HepG2 (cell line): Measurements from ENCODE around the gene TBC1D5. TPM values are rescaled to one million over a fixed set of nuclear protein-coding genes. Genes with fewer than 3 reads are reported as not detected.

Source experiments
- ATAC-seq: fragments of 200-7000 bp; cut with Tn5 transposase; 3 replicates; pipeline ENCODE4 v1.9.1; 2020; ENCODE audit warnings: mild to moderate bottlenecking, moderate library complexity
- BruUV-seq: library from RNA; stranded (reverse); fragments of 400-500 nt; replicated peaks from 2 replicates; lab custom pipeline; 2021; lab: Mats Ljungman, UMichigan
- CTCF ChIA-PET: fragments of 300-600 bp; formaldehyde crosslinking; extraction: SDS; loops from one replicate; lab custom pipeline; 2021; ENCODE audit warnings: low total read pairs, inconsistent platforms, low intra/inter-chr PET ratio; lab: Yijun Ruan, JAX
- POLR2A ChIA-PET: fragments of 350-600 bp; sonication (Branson Sonifier 250); formaldehyde crosslinking; loops from one replicate; lab custom pipeline; 2020; ENCODE audit warnings: antibody characterized with exemption, inconsistent platforms; lab: Yijun Ruan, JAX
- DNase-seq: peaks from one replicate; pipeline ENCODE4 v3.0.0-alpha.2; 2015; ENCODE audit warnings: low spot score
- FAIRE-seq: peaks from 3 replicates; lab custom pipeline; 2011; peaks lifted over from hg19 to GRCh38; lab: Jason Lieb, UNC
- H2AFZ ChIP-seq: one replicate; pipeline ENCODE4 v1.6.1; 2011; ENCODE audit warnings: low read length, inconsistent platforms
- H3K27ac ChIP-seq: fragments of 300-600 bp; 3 replicates; pipeline ENCODE4 v1.8.0; 2011; ENCODE audit warnings: mixed run types, mild to moderate bottlenecking, mixed read lengths, low read length, inconsistent platforms; ENCODE audit not compliant: insufficient read depth; ENCODE audit errors: extremely low read length
- H3K27me3 ChIP-seq, 2 experiments: fragments of 200-600 bp in 1 of 2; 2 replicates in 1 of 2; 3 replicates in 1 of 2; pipeline versions ENCODE4 v1.6.0 to v1.8.0; 2011; ENCODE audit warnings: low read length in 2 of 2, mild to moderate bottlenecking in 2 of 2, moderate library complexity in 2 of 2, inconsistent platforms in 1 of 2; ENCODE audit not compliant: insufficient read depth in 2 of 2, control insufficient read depth in 1 of 2
- H3K36me3 ChIP-seq, 2 experiments: fragments of 200-600 bp in 1 of 2; replicated peaks in 1 of 2; 2 replicates in 1 of 2; 3 replicates in 1 of 2; pipeline versions ENCODE4 v1.5.1 to v1.8.0; 2011; ENCODE audit warnings: low read length in 2 of 2, inconsistent platforms in 1 of 2; ENCODE audit not compliant: insufficient read depth in 2 of 2, control insufficient read depth in 1 of 2
- H3K4me1 ChIP-seq: 2 replicates; pipeline ENCODE4 v1.5.1; 2012; ENCODE audit warnings: low read length, inconsistent platforms; ENCODE audit not compliant: insufficient read depth
- H3K4me2 ChIP-seq: 2 replicates; pipeline ENCODE4 v1.6.0; 2011; ENCODE audit warnings: low read depth, low read length, inconsistent platforms
- H3K4me3 ChIP-seq, 3 experiments: fragments of 200-600 bp in 1 of 3; sonication (generic), shearing (Covaris generic) in 1 of 3; replicated peaks in 1 of 3; 2 replicates each; pipeline ENCODE4 v1.5.1; 2011 to 2016; ENCODE audit warnings: low read length in 3 of 3, inconsistent platforms in 2 of 3, low read depth in 2 of 3, mild to moderate bottlenecking in 2 of 3, control low read depth in 1 of 3, mixed read lengths in 1 of 3; ENCODE audit not compliant: insufficient read depth in 1 of 3
- H3K79me2 ChIP-seq: one replicate; pipeline ENCODE4 v1.6.1; 2011; ENCODE audit warnings: low read length, inconsistent platforms; ENCODE audit not compliant: insufficient read depth
- H3K9ac ChIP-seq: 2 replicates; pipeline ENCODE4 v1.6.0; 2011; ENCODE audit warnings: mild to moderate bottlenecking, low read depth, low read length, inconsistent platforms; ENCODE audit not compliant: insufficient read depth
- H3K9me3 ChIP-seq: 2 replicates; pipeline ENCODE4 v1.5.1; 2012; ENCODE audit warnings: mild to moderate bottlenecking, low read length
- H4K20me1 ChIP-seq: 2 replicates; pipeline ENCODE4 v1.6.0; 2011; ENCODE audit warnings: inconsistent platforms, mild to moderate bottlenecking, low read length, moderate library complexity; ENCODE audit not compliant: insufficient read depth
- AFF4 ChIP-seq: sonication (generic); formaldehyde crosslinking; IDR thresholded peaks from 2 replicates; pipeline ENCODE4 v1.4.0; 2020; ENCODE audit warnings: missing genetic modification reagents
- EEA1 ChIP-seq: sonication (generic); formaldehyde crosslinking; IDR thresholded peaks from 2 replicates; pipeline ENCODE4 v1.5.1; 2020; ENCODE audit warnings: mild to moderate bottlenecking, missing genetic modification reagents, borderline replicate concordance
- FOXA1 ChIP-seq, 2 experiments: fragments of 450-650 bp in 1 of 2; sonication (generic) in 1 of 2; formaldehyde crosslinking in 1 of 2; IDR thresholded peaks; 2 replicates each; pipeline versions ENCODE4 v1.4.0 to v1.6.1; 2016 to 2020; ENCODE audit warnings: missing genetic modification reagents in 1 of 2
- HNF4A ChIP-seq: sonication (generic); formaldehyde crosslinking; IDR thresholded peaks from 2 replicates; pipeline ENCODE4 v1.4.0; 2020; ENCODE audit warnings: missing genetic modification reagents
- KDM5B ChIP-seq: sonication (generic); formaldehyde crosslinking; IDR thresholded peaks from 2 replicates; pipeline ENCODE4 v1.4.0; 2020; ENCODE audit warnings: missing genetic modification reagents, mild to moderate bottlenecking, borderline replicate concordance
- RFXAP ChIP-seq: sonication (generic); formaldehyde crosslinking; IDR thresholded peaks from 2 replicates; pipeline ENCODE4 v1.4.0; 2020; ENCODE audit warnings: missing genetic modification reagents, borderline replicate concordance
- SALL1 ChIP-seq: sonication (generic); formaldehyde crosslinking; IDR thresholded peaks from 2 replicates; pipeline ENCODE4 v1.8.0; 2022; ENCODE audit warnings: mild to moderate bottlenecking, missing genetic modification reagents
- SIN3A ChIP-seq: IDR thresholded peaks from 2 replicates; pipeline ENCODE4 v1.6.1; 2011; ENCODE audit warnings: low read depth, mild to moderate bottlenecking, control low read depth, low read length, borderline replicate concordance
- ZFP91 ChIP-seq: sonication (generic); formaldehyde crosslinking; IDR thresholded peaks from 2 replicates; pipeline ENCODE4 v1.9.0; 2022; ENCODE audit warnings: missing genetic modification reagents, mild to moderate bottlenecking, borderline replicate concordance
- ZKSCAN5 ChIP-seq: sonication (generic); formaldehyde crosslinking; IDR thresholded peaks from 2 replicates; pipeline ENCODE4 v1.5.1; 2020; ENCODE audit warnings: mild to moderate bottlenecking, missing genetic modification reagents
- ZNF101 ChIP-seq: sonication (generic); formaldehyde crosslinking; IDR thresholded peaks from 2 replicates; pipeline ENCODE4 v1.4.0; 2020; ENCODE audit warnings: mild to moderate bottlenecking, low read depth, missing genetic modification reagents, borderline replicate concordance
- ZNF30 ChIP-seq: sonication (generic); formaldehyde crosslinking; IDR thresholded peaks from 2 replicates; pipeline ENCODE4 v1.5.0; 2020; ENCODE audit warnings: mild to moderate bottlenecking, missing genetic modification reagents
- ZNF660 ChIP-seq: sonication (generic); formaldehyde crosslinking; IDR thresholded peaks from 2 replicates; pipeline ENCODE4 v1.5.1; 2020; ENCODE audit warnings: mild to moderate bottlenecking, low read depth, missing genetic modification reagents, borderline replicate concordance
- ZNF674 ChIP-seq: sonication (generic); formaldehyde crosslinking; IDR thresholded peaks from 2 replicates; pipeline ENCODE4 v1.5.0; 2020; ENCODE audit warnings: low read depth, mild to moderate bottlenecking, missing genetic modification reagents
- ZNF75D ChIP-seq: sonication (generic); formaldehyde crosslinking; IDR thresholded peaks from 2 replicates; pipeline ENCODE4 v1.8.1; 2023; ENCODE audit warnings: missing genetic modification reagents, mild to moderate bottlenecking, borderline replicate concordance
- ZNF761 ChIP-seq: sonication (generic); formaldehyde crosslinking; conservative IDR thresholded peaks from 2 replicates; pipeline ENCODE4 v1.4.0; 2020; ENCODE audit warnings: mild to moderate bottlenecking, missing genetic modification reagents
- WGBS: methylation state at CpG from one replicate; pipeline ENCODE4 v1.1.6; 2017; ENCODE audit warnings: low lambda C conversion rate; 5-methylcytosine and 5-hydroxymethylcytosine counted together
- in situ Hi-C: cut with HindIII; loops from 2 replicates; pipeline ENCODE4 v1.10.0; 2017; ENCODE audit warnings: low pct_unique_long_range_greater_than_20kb; ENCODE audit not compliant: extremely low pct_ligation_motif_present
- intact Hi-C: fragments of 100-400 bp; cut with micrococcal nuclease; formaldehyde crosslinking; loops from one replicate; pipeline ENCODE4 v1.10.0; 2022; ENCODE audit not compliant: unreplicated experiment
- polyA plus RNA-seq, 8 experiments: library from polyadenylated mRNA; depleted of rRNA in 3 of 8; stranded (reverse) in 7 of 8; unstranded in 1 of 8; fragments of >200 nt; fragmentation: Illumina TruSeq in 4 of 8; extraction: Trizol in 4 of 8; gene quantifications; 2 replicates each; pipeline versions ENCODE4 v1.2.1 to v1.2.3, GENCODE V29; 2011 to 2016; ENCODE audit warnings: low read depth in 4 of 8, missing spikeins in 1 of 8, mixed read lengths in 1 of 8; ENCODE audit not compliant: insufficient read depth in 1 of 8
- total RNA-seq, 5 experiments: library from RNA; depleted of rRNA; stranded (reverse); fragments of >200 nt; fragmentation: Illumina TruSeq; extraction: Trizol; gene quantifications; 2 replicates each; pipeline ENCODE4 v1.2.3, GENCODE V29; 2016; ENCODE audit warnings: low read depth in 1 of 5
- TF ChIP-seq, protein P1 (sequence below): sonication (generic); formaldehyde crosslinking; IDR thresholded peaks from 2 replicates; pipeline ENCODE4 v1.5.0; 2020; ENCODE audit warnings: mild to moderate bottlenecking, missing genetic modification reagents

Gene TBC1D5
- total and polyA plus RNA-seq, 2 of the 13 experiments (the other 11 are each of a cell fraction or from before 2014, with no cell fraction given): 19.2 to 33.3 TPM

- H3K9ac ChIP-seq: no peak overlapping the region
- H3K4me2 ChIP-seq: peak overlapping the region; percentile 73
- intact Hi-C loops: no loop called here
- no peak overlapping the region for H3K27ac ChIP-seq
- ChIA-PET POLR2A (no interaction called here), CTCF (no interaction called here)
- no peak for DNase-seq
- FAIRE-seq: no peak
- H2AFZ ChIP-seq: no peak overlapping the region
- no peaks in the 10 kb centered on the region for H3K27me3 ChIP-seq
- BruUV-seq: no TSS peak
- no peaks in the 10 kb centered on the region for H4K20me1 ChIP-seq
- no peaks in the 10 kb centered on the region for H3K9me3 ChIP-seq
- H3K36me3 ChIP-seq: no peaks in the 10 kb centered on the region
- WGBS: 4% methylated on average over 3 of the region's 3 CpGs
- H3K4me1 ChIP-seq: peaks cover 52% of the 10 kb centered on the region
- H3K79me2 ChIP-seq: no peaks in the 10 kb centered on the region
- peak overlapping the region; percentile 21 to 43 (median 40); a peak in 3 of 6 replicates for H3K4me3 ChIP-seq
- in situ Hi-C loops: no loop called here
- ATAC-seq: peak; percentile 73
- TF ChIP-seq, protein P1, sequence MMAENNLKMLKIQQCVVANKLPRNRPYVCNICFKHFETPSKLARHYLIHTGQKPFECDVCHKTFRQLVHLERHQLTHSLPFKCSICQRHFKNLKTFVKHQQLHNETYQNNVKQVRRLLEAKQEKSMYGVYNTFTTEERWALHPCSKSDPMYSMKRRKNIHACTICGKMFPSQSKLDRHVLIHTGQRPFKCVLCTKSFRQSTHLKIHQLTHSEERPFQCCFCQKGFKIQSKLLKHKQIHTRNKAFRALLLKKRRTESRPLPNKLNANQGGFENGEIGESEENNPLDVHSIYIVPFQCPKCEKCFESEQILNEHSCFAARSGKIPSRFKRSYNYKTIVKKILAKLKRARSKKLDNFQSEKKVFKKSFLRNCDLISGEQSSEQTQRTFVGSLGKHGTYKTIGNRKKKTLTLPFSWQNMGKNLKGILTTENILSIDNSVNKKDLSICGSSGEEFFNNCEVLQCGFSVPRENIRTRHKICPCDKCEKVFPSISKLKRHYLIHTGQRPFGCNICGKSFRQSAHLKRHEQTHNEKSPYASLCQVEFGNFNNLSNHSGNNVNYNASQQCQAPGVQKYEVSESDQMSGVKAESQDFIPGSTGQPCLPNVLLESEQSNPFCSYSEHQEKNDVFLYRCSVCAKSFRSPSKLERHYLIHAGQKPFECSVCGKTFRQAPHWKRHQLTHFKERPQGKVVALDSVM (CRISPR knock-in tag): no peak
- TF ChIP-seq KDM5B (CRISPR knock-in tag): no peak
- TF ChIP-seq ZKSCAN5 (CRISPR knock-in tag): no peak
- TF ChIP-seq ZNF101 (CRISPR knock-in tag): no peak
- TF ChIP-seq ZNF761 (CRISPR knock-in tag): no peak
- no peak for TF ChIP-seq ZNF674 (CRISPR knock-in tag)
- no peak for TF ChIP-seq HNF4A (CRISPR knock-in tag)
- TF ChIP-seq ZNF30 (CRISPR knock-in tag): no peak
- no peak for TF ChIP-seq AFF4 (CRISPR knock-in tag)
- TF ChIP-seq SIN3A: no peak
- TF ChIP-seq FOXA1 (IDR thresholded peaks at IDR 0.05): no peak
- TF ChIP-seq FOXA1 (CRISPR knock-in tag; IDR thresholded peaks at IDR 0.05): no peak
- no peak for TF ChIP-seq RFXAP (CRISPR knock-in tag)
- no peak for TF ChIP-seq ZFP91
- no peak for TF ChIP-seq EEA1 (CRISPR knock-in tag)
- TF ChIP-seq SALL1 (CRISPR knock-in tag): no peak
- no peak for TF ChIP-seq ZNF75D (CRISPR knock-in tag)
- TF ChIP-seq ZNF660: no peak
These were observed 7.4 kb upstream of the TBC1D5 start for GRCh38 chr3:17749705-17750293.
